ENCODE data around the gene EML1.

- TF ChIP-seq, protein P1, sequence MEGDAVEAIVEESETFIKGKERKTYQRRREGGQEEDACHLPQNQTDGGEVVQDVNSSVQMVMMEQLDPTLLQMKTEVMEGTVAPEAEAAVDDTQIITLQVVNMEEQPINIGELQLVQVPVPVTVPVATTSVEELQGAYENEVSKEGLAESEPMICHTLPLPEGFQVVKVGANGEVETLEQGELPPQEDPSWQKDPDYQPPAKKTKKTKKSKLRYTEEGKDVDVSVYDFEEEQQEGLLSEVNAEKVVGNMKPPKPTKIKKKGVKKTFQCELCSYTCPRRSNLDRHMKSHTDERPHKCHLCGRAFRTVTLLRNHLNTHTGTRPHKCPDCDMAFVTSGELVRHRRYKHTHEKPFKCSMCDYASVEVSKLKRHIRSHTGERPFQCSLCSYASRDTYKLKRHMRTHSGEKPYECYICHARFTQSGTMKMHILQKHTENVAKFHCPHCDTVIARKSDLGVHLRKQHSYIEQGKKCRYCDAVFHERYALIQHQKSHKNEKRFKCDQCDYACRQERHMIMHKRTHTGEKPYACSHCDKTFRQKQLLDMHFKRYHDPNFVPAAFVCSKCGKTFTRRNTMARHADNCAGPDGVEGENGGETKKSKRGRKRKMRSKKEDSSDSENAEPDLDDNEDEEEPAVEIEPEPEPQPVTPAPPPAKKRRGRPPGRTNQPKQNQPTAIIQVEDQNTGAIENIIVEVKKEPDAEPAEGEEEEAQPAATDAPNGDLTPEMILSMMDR (IDR thresholded peaks at IDR 0.05) = no peak
- no peak for TF ChIP-seq POLR2A (IDR thresholded peaks at IDR 0.05)
- no peak for TF ChIP-seq POLR2AphosphoS5 (IDR thresholded peaks at IDR 0.05)
- no peak for TF ChIP-seq EP300 (IDR thresholded peaks at IDR 0.05)
Observed at GRCh38 chr14:99975190-99975589, 182.0 kb downstream of the EML1 start.

Data from stomach (tissue), 4 donors.